Body of pancreas (tissue), 4 donors: ENCODE measurements around the gene TRAPPC2L.

Source experiments
- CTCF ChIP-seq, 7 experiments: fragments of 450-650 bp in 4 of 7; fragments of 200-600 bp in 3 of 7; sonication (generic) in 3 of 7; IDR thresholded peaks; one replicate each; pipeline ENCODE4 v1.5.1; 2016 to 2019; ENCODE audit warnings: antibody characterized with exemption in 7 of 7
- POLR2A ChIP-seq, 3 donors: fragments of 450-650 bp; IDR thresholded peaks; one replicate each; pipeline ENCODE4 v1.6.1; 2016; ENCODE audit warnings: antibody characterized with exemption in 3 of 3, mild to moderate bottlenecking in 2 of 3

- TF ChIP-seq CTCF (IDR thresholded peaks at IDR 0.05) (no peak), POLR2A (IDR thresholded peaks at IDR 0.05) (no peak)
These were observed 52.7 kb downstream of the TRAPPC2L start for GRCh38 chr16:88909431-88910210.
